ENCODE results near the gene MCTP1. TPM values are rescaled to one million over a fixed set of nuclear protein-coding genes. Genes with fewer than 3 reads are reported as not detected.

The MCTP1 gene
- total and polyA plus RNA-seq, 2 of the 8 experiments (the other 6 are each of a cell fraction or from before 2014, with no cell fraction given) = 0.56 to 3.4 TPM

DNA sequence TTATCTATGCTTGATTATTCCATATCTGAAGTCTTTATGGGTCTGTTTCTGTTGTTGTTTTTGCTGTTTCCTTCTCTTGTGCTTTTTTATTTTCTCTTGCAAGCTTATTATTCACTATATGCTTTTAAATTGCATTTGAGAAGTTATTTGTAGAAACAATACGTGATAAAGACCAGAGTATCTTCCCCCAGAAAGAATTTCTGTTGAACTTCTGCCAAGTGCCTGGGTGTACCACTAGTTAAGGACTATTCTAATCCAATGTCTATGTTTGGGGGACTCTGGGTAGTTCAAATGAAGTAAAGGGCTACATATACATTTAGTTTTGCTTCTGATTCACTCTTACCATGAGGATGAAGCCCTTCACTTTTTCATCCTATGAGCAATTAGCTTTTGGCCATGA lies 612.1 kb downstream of the MCTP1 start:
- Histone ChIP-seq H3K14ac (ENCODE audit: insufficient read length) (no peak overlapping the region), H2BK5ac (ENCODE audit: low read depth, low read length) (no peak overlapping the region), H2BK15ac (ENCODE audit: low read length) (no peak overlapping the region), H4K5ac (ENCODE audit: insufficient read length, low read depth, low read length) (no peak overlapping the region), H3K36me3 (ENCODE audit: control insufficient read depth in 2 of 4, insufficient read depth in 4 of 4, low read length in 3 of 4) (peaks cover 0 to 6% (median 5%) of the 10 kb centered on the region in 4 experiments; a peak in 3 of 8 replicates), H2BK120ac (replicated peaks; ENCODE audit: low read depth, low read length) (no peak overlapping the region), H3K9ac (replicated peaks in 1 of 4; ENCODE audit: extremely low read depth in 1 of 4, low read depth in 3 of 4, low read length in 3 of 4) (no peak overlapping the region), H3K23ac (ENCODE audit: insufficient read length) (no peak overlapping the region), H4K20me1 (replicated peaks in 1 of 2; ENCODE audit: control insufficient read depth in 1 of 2, insufficient read depth in 2 of 2, low read length in 2 of 2) (no peaks in the 10 kb centered on the region), H4K91ac (replicated peaks; ENCODE audit: insufficient read length, low read length) (no peak overlapping the region), H3K18ac (ENCODE audit: extremely low read depth, low read length) (no peak overlapping the region), H3K23me2 (ENCODE audit: low read depth, low read length) (no peaks in the 10 kb centered on the region), H3K4ac (replicated peaks; ENCODE audit: insufficient read length, low read depth, low read length) (no peak overlapping the region), H3K27me3 (replicated peaks in 1 of 4; ENCODE audit: control insufficient read depth in 3 of 4, extremely low read depth in 1 of 4, insufficient read depth in 3 of 4, low read length in 3 of 4) (no peaks in the 10 kb centered on the region), H3K4me3 (ENCODE audit: extremely low read depth in 1 of 4, insufficient read depth in 2 of 4, low read depth in 3 of 4, low read length in 4 of 4) (no peak overlapping the region), H3K4me1 (replicated peaks in 1 of 4; ENCODE audit: control insufficient read depth in 3 of 4, insufficient read depth in 4 of 4, low read length in 3 of 4) (no peaks in the 10 kb centered on the region), H2AFZ (ENCODE audit: low read length) (no peak overlapping the region), H3K9me3 (ENCODE audit: insufficient read depth in 2 of 2, low read depth in 1 of 2, low read length in 1 of 2) (no peaks in the 10 kb centered on the region), H2BK20ac (ENCODE audit: low read length) (no peak overlapping the region), H3K27ac (ENCODE audit: low read depth, low read length) (no peak overlapping the region), H3K79me1 (ENCODE audit: low read depth, low read length) (no peaks in the 10 kb centered on the region), H3K79me2 (ENCODE audit: control insufficient read depth in 1 of 2, insufficient read depth in 2 of 2, low read length in 2 of 2) (no peaks in the 10 kb centered on the region), H2AK5ac (ENCODE audit: low read depth, low read length) (no peak overlapping the region), H3K4me2 (ENCODE audit: insufficient read depth in 1 of 2, low read depth in 2 of 2, low read length in 2 of 2) (no peak overlapping the region), H2BK12ac (ENCODE audit: low read depth, low read length) (no peak overlapping the region), H3K56ac (replicated peaks; ENCODE audit: insufficient read length, low read depth, low read length) (no peak overlapping the region), H4K8ac (ENCODE audit: extremely low read depth, insufficient read depth, low read length) (no peak overlapping the region)
- CTCF ChIA-PET (ENCODE audit: partially characterized antibody) = no interaction called here
- WGBS, 2 experiments (ENCODE audit: extremely low coverage in 1 of 2, insufficient coverage in 1 of 2, insufficient read length in 1 of 2, insufficient replicate concordance in 2 of 2, low coverage in 1 of 2, low lambda C conversion rate in 2 of 2, missing lambda C conversion rate in 1 of 2) = 88% methylated on average over 1 of the region's 1 CpG; no CpG with 5 or more reads in 1 of the 2 experiments
- FAIRE-seq (no peak), DNase-seq (ENCODE audit: low read depth in 1 of 2, low spot score in 2 of 2) (no peak)
- TF ChIP-seq SIN3A (conservative IDR thresholded peaks at IDR 0.05 in 1 of 2, IDR thresholded peaks at IDR 0.05 in 1 of 2; ENCODE audit: low read depth in 1 of 2, low read length in 2 of 2) = no peak
- TF ChIP-seq JUND (IDR thresholded peaks at IDR 0.05; ENCODE audit: low read length) = no peak
- TF ChIP-seq RFX5 (IDR thresholded peaks at IDR 0.05; ENCODE audit: borderline replicate concordance, low read depth, low read length) = no peak
- no peak for TF ChIP-seq HDAC6 (IDR thresholded peaks at IDR 0.05; ENCODE audit: low read depth, low read length)
- TF ChIP-seq, protein P1, sequence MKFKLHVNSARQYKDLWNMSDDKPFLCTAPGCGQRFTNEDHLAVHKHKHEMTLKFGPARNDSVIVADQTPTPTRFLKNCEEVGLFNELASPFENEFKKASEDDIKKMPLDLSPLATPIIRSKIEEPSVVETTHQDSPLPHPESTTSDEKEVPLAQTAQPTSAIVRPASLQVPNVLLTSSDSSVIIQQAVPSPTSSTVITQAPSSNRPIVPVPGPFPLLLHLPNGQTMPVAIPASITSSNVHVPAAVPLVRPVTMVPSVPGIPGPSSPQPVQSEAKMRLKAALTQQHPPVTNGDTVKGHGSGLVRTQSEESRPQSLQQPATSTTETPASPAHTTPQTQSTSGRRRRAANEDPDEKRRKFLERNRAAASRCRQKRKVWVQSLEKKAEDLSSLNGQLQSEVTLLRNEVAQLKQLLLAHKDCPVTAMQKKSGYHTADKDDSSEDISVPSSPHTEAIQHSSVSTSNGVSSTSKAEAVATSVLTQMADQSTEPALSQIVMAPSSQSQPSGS (IDR thresholded peaks at IDR 0.05; ENCODE audit: low read length) = no peak
- TF ChIP-seq BCL11A (IDR thresholded peaks at IDR 0.05; ENCODE audit: low read depth in 2 of 2, low read length in 2 of 2) = no peak
- POLR2A ChIA-PET (ENCODE audit: partially characterized antibody) = no interaction called here

All from H1 (cell line).